HepG2 (cell line): ENCODE measurements around the gene ESYT2. TPM values are rescaled to one million over a fixed set of nuclear protein-coding genes. Genes with fewer than 3 reads are reported as not detected.

ENCODE experiments used
- ATAC-seq: fragments of 200-7000 bp; cut with Tn5 transposase; 3 replicates; pipeline ENCODE4 v1.9.1; 2020; ENCODE audit warnings: mild to moderate bottlenecking, moderate library complexity
- BruUV-seq: library from RNA; stranded (reverse); fragments of 400-500 nt; replicated peaks from 2 replicates; lab custom pipeline; 2021; lab: Mats Ljungman, UMichigan
- CTCF ChIA-PET: fragments of 300-600 bp; formaldehyde crosslinking; extraction: SDS; loops from one replicate; lab custom pipeline; 2021; ENCODE audit warnings: low total read pairs, inconsistent platforms, low intra/inter-chr PET ratio; lab: Yijun Ruan, JAX
- POLR2A ChIA-PET: fragments of 350-600 bp; sonication (Branson Sonifier 250); formaldehyde crosslinking; loops from one replicate; lab custom pipeline; 2020; ENCODE audit warnings: antibody characterized with exemption, inconsistent platforms; lab: Yijun Ruan, JAX
- DNase-seq: peaks from one replicate; pipeline ENCODE4 v3.0.0-alpha.2; 2015; ENCODE audit warnings: low spot score
- FAIRE-seq: peaks from 3 replicates; lab custom pipeline; 2011; peaks lifted over from hg19 to GRCh38; lab: Jason Lieb, UNC
- H2AFZ ChIP-seq: one replicate; pipeline ENCODE4 v1.6.1; 2011; ENCODE audit warnings: low read length, inconsistent platforms
- H3K27ac ChIP-seq: fragments of 300-600 bp; 3 replicates; pipeline ENCODE4 v1.8.0; 2011; ENCODE audit warnings: mixed run types, mild to moderate bottlenecking, mixed read lengths, low read length, inconsistent platforms; ENCODE audit not compliant: insufficient read depth; ENCODE audit errors: extremely low read length
- H3K27me3 ChIP-seq, 2 experiments: fragments of 200-600 bp in 1 of 2; 2 replicates in 1 of 2; 3 replicates in 1 of 2; pipeline versions ENCODE4 v1.6.0 to v1.8.0; 2011; ENCODE audit warnings: low read length in 2 of 2, mild to moderate bottlenecking in 2 of 2, moderate library complexity in 2 of 2, inconsistent platforms in 1 of 2; ENCODE audit not compliant: insufficient read depth in 2 of 2, control insufficient read depth in 1 of 2
- H3K36me3 ChIP-seq, 2 experiments: fragments of 200-600 bp in 1 of 2; replicated peaks in 1 of 2; 2 replicates in 1 of 2; 3 replicates in 1 of 2; pipeline versions ENCODE4 v1.5.1 to v1.8.0; 2011; ENCODE audit warnings: low read length in 2 of 2, inconsistent platforms in 1 of 2; ENCODE audit not compliant: insufficient read depth in 2 of 2, control insufficient read depth in 1 of 2
- H3K4me1 ChIP-seq: 2 replicates; pipeline ENCODE4 v1.5.1; 2012; ENCODE audit warnings: low read length, inconsistent platforms; ENCODE audit not compliant: insufficient read depth
- H3K4me2 ChIP-seq: 2 replicates; pipeline ENCODE4 v1.6.0; 2011; ENCODE audit warnings: low read depth, low read length, inconsistent platforms
- H3K4me3 ChIP-seq, 3 experiments: fragments of 200-600 bp in 1 of 3; sonication (generic), shearing (Covaris generic) in 1 of 3; replicated peaks in 1 of 3; 2 replicates each; pipeline ENCODE4 v1.5.1; 2011 to 2016; ENCODE audit warnings: low read length in 3 of 3, inconsistent platforms in 2 of 3, low read depth in 2 of 3, mild to moderate bottlenecking in 2 of 3, control low read depth in 1 of 3, mixed read lengths in 1 of 3; ENCODE audit not compliant: insufficient read depth in 1 of 3
- H3K79me2 ChIP-seq: one replicate; pipeline ENCODE4 v1.6.1; 2011; ENCODE audit warnings: low read length, inconsistent platforms; ENCODE audit not compliant: insufficient read depth
- H3K9ac ChIP-seq: 2 replicates; pipeline ENCODE4 v1.6.0; 2011; ENCODE audit warnings: mild to moderate bottlenecking, low read depth, low read length, inconsistent platforms; ENCODE audit not compliant: insufficient read depth
- H3K9me3 ChIP-seq: 2 replicates; pipeline ENCODE4 v1.5.1; 2012; ENCODE audit warnings: mild to moderate bottlenecking, low read length
- H4K20me1 ChIP-seq: 2 replicates; pipeline ENCODE4 v1.6.0; 2011; ENCODE audit warnings: inconsistent platforms, mild to moderate bottlenecking, low read length, moderate library complexity; ENCODE audit not compliant: insufficient read depth
- ELF3 ChIP-seq: IDR thresholded peaks from 2 replicates; pipeline ENCODE4 v1.6.1; 2016; ENCODE audit warnings: missing genetic modification reagents, missing compliant biosample characterization
- FIP1L1 ChIP-seq: fragments of 200-400 bp; formaldehyde crosslinking; IDR thresholded peaks from 2 replicates; pipeline ENCODE4 v1.6.1; 2018; ENCODE audit warnings: low read depth, mild to moderate bottlenecking, low read length, moderate library complexity, borderline replicate concordance; ENCODE audit not compliant: insufficient read depth
- GLI4 ChIP-seq: sonication (generic); formaldehyde crosslinking; IDR thresholded peaks from 2 replicates; pipeline ENCODE4 v1.5.1; 2020; ENCODE audit warnings: missing genetic modification reagents, mild to moderate bottlenecking, moderate library complexity, borderline replicate concordance
- HNRNPH1 ChIP-seq: fragments of 200-400 bp; formaldehyde crosslinking; optimal IDR thresholded peaks from 2 replicates; pipeline ENCODE3; 2017; ENCODE audit warnings: mild to moderate bottlenecking, low read depth, low read length
- PAF1 ChIP-seq: IDR thresholded peaks from 2 replicates; pipeline ENCODE4 v1.6.1; 2016; ENCODE audit warnings: missing genetic modification reagents, missing compliant biosample characterization
- PHF20 ChIP-seq: sonication (generic); formaldehyde crosslinking; IDR thresholded peaks from 2 replicates; pipeline ENCODE4 v1.5.0; 2020; ENCODE audit warnings: mild to moderate bottlenecking, missing genetic modification reagents
- SPEN ChIP-seq: sonication (generic); formaldehyde crosslinking; IDR thresholded peaks from 2 replicates; pipeline ENCODE4 v1.5.1; 2020; ENCODE audit warnings: low read depth, mild to moderate bottlenecking, missing genetic modification reagents
- ZBTB20 ChIP-seq: sonication (generic); formaldehyde crosslinking; IDR thresholded peaks from 2 replicates; pipeline ENCODE4 v1.8.1; 2023; ENCODE audit warnings: missing genetic modification reagents, low read depth, mild to moderate bottlenecking, borderline replicate concordance
- ZBTB42 ChIP-seq: sonication (generic); formaldehyde crosslinking; IDR thresholded peaks from 2 replicates; pipeline ENCODE4 v1.5.0; 2020; ENCODE audit warnings: mild to moderate bottlenecking, missing genetic modification reagents
- ZFYVE20 ChIP-seq: sonication (generic); formaldehyde crosslinking; IDR thresholded peaks from 2 replicates; pipeline ENCODE4 v1.8.0; 2023; ENCODE audit warnings: low read depth, mild to moderate bottlenecking, moderate library complexity, missing genetic modification reagents, borderline replicate concordance
- ZNF609 ChIP-seq: sonication (generic); formaldehyde crosslinking; IDR thresholded peaks from 2 replicates; pipeline ENCODE4 v1.4.0; 2020; ENCODE audit warnings: mild to moderate bottlenecking, missing genetic modification reagents, borderline replicate concordance
- WGBS: methylation state at CpG from one replicate; pipeline ENCODE4 v1.1.6; 2017; ENCODE audit warnings: low lambda C conversion rate; 5-methylcytosine and 5-hydroxymethylcytosine counted together
- in situ Hi-C: cut with HindIII; loops from 2 replicates; pipeline ENCODE4 v1.10.0; 2017; ENCODE audit warnings: low pct_unique_long_range_greater_than_20kb; ENCODE audit not compliant: extremely low pct_ligation_motif_present
- intact Hi-C: fragments of 100-400 bp; cut with micrococcal nuclease; formaldehyde crosslinking; loops from one replicate; pipeline ENCODE4 v1.10.0; 2022; ENCODE audit not compliant: unreplicated experiment
- polyA plus RNA-seq, 8 experiments: library from polyadenylated mRNA; depleted of rRNA in 3 of 8; stranded (reverse) in 7 of 8; unstranded in 1 of 8; fragments of >200 nt; fragmentation: Illumina TruSeq in 4 of 8; extraction: Trizol in 4 of 8; gene quantifications; 2 replicates each; pipeline versions ENCODE4 v1.2.1 to v1.2.3, GENCODE V29; 2011 to 2016; ENCODE audit warnings: low read depth in 4 of 8, missing spikeins in 1 of 8, mixed read lengths in 1 of 8; ENCODE audit not compliant: insufficient read depth in 1 of 8
- total RNA-seq, 5 experiments: library from RNA; depleted of rRNA; stranded (reverse); fragments of >200 nt; fragmentation: Illumina TruSeq; extraction: Trizol; gene quantifications; 2 replicates each; pipeline ENCODE4 v1.2.3, GENCODE V29; 2016; ENCODE audit warnings: low read depth in 1 of 5
- TF ChIP-seq, protein P1 (sequence below): sonication (generic); formaldehyde crosslinking; IDR thresholded peaks from 2 replicates; pipeline ENCODE4 v1.8.1; 2023; ENCODE audit warnings: mild to moderate bottlenecking, missing genetic modification reagents, borderline replicate concordance
- TF ChIP-seq, protein P2 (sequence below): fragments of 450-650 bp; IDR thresholded peaks from 2 replicates; pipeline ENCODE4 v1.6.1; 2017; ENCODE audit warnings: mild to moderate bottlenecking
- TF ChIP-seq, protein P3 (sequence below): sonication (generic); formaldehyde crosslinking; IDR thresholded peaks from 2 replicates; pipeline ENCODE4 v1.4.0; 2020; ENCODE audit warnings: missing genetic modification reagents

The ESYT2 gene
- total and polyA plus RNA-seq, 2 of the 13 experiments (the other 11 are each of a cell fraction or from before 2014, with no cell fraction given) = 28.5 to 37.3 TPM

- no TSS peak for BruUV-seq
- intact Hi-C loops (no loop called here), in situ Hi-C loops (no loop called here)
- Histone ChIP-seq H3K9me3 (no peaks in the 10 kb centered on the region), H4K20me1 (no peaks in the 10 kb centered on the region), H3K27ac (no peak overlapping the region), H3K79me2 (no peaks in the 10 kb centered on the region), H3K4me1 (no peaks in the 10 kb centered on the region), H2AFZ (no peak overlapping the region), H3K27me3 (no peaks in the 10 kb centered on the region), H3K36me3 (peaks cover 21 to 69% of the 10 kb centered on the region in 2 experiments), H3K4me3 (no peak overlapping the region), H3K4me2 (no peak overlapping the region), H3K9ac (no peak overlapping the region)
- FAIRE-seq (no peak), ATAC-seq (no peak), DNase-seq (no peak)
- TF ChIP-seq ZFYVE20 = no peak
- TF ChIP-seq GLI4 = no peak
- TF ChIP-seq PAF1 (CRISPR knock-in tag) = no peak
- no peak for TF ChIP-seq PHF20
- TF ChIP-seq SPEN (CRISPR knock-in tag) = no peak
- no peak for TF ChIP-seq ZBTB20 (CRISPR knock-in tag)
- TF ChIP-seq ZNF609 (CRISPR knock-in tag) = no peak
- TF ChIP-seq HNRNPH1 = no peak
- TF ChIP-seq, protein P1, sequence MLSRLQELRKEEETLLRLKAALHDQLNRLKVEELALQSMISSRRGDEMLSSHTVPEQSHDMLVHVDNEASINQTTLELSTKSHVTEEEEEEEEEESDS (CRISPR knock-in tag) = no peak
- no peak for TF ChIP-seq FIP1L1
- TF ChIP-seq ZBTB42 (CRISPR knock-in tag) = no peak
- TF ChIP-seq ELF3 (CRISPR knock-in tag) = no peak
- TF ChIP-seq, protein P2, sequence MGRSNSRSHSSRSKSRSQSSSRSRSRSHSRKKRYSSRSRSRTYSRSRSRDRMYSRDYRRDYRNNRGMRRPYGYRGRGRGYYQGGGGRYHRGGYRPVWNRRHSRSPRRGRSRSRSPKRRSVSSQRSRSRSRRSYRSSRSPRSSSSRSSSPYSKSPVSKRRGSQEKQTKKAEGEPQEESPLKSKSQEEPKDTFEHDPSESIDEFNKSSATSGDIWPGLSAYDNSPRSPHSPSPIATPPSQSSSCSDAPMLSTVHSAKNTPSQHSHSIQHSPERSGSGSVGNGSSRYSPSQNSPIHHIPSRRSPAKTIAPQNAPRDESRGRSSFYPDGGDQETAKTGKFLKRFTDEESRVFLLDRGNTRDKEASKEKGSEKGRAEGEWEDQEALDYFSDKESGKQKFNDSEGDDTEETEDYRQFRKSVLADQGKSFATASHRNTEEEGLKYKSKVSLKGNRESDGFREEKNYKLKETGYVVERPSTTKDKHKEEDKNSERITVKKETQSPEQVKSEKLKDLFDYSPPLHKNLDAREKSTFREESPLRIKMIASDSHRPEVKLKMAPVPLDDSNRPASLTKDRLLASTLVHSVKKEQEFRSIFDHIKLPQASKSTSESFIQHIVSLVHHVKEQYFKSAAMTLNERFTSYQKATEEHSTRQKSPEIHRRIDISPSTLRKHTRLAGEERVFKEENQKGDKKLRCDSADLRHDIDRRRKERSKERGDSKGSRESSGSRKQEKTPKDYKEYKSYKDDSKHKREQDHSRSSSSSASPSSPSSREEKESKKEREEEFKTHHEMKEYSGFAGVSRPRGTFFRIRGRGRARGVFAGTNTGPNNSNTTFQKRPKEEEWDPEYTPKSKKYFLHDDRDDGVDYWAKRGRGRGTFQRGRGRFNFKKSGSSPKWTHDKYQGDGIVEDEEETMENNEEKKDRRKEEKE = no peak
- TF ChIP-seq, protein P3, sequence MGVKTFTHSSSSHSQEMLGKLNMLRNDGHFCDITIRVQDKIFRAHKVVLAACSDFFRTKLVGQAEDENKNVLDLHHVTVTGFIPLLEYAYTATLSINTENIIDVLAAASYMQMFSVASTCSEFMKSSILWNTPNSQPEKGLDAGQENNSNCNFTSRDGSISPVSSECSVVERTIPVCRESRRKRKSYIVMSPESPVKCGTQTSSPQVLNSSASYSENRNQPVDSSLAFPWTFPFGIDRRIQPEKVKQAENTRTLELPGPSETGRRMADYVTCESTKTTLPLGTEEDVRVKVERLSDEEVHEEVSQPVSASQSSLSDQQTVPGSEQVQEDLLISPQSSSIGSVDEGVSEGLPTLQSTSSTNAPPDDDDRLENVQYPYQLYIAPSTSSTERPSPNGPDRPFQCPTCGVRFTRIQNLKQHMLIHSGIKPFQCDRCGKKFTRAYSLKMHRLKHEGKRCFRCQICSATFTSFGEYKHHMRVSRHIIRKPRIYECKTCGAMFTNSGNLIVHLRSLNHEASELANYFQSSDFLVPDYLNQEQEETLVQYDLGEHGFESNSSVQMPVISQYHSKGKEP (CRISPR knock-in tag) = no peak
- POLR2A ChIA-PET = no interaction called here
- CTCF ChIA-PET = no interaction called here
- WGBS = 99% methylated on average over 15 of the region's 15 CpGs
These were observed 90.5 kb downstream of the ESYT2 start for GRCh38 chr7:158738841-158739240.
